ENCODE results near the gene SERPINC1.
A peak's percentile ranks its signal among the peaks of the same experiment; 100 is the strongest.
"Not testable (repeated sequence)": the region's sequence is repeated elsewhere in the genome, so short reads cannot be mapped to it uniquely, and the experiment has no call there.

Gene SERPINC1

GRCh38 chr1:173893611-173894010 is 23.5 kb downstream of the SERPINC1 start:
- no peak for DNase-seq (ENCODE audit: low read depth, low spot score)

DNA sequence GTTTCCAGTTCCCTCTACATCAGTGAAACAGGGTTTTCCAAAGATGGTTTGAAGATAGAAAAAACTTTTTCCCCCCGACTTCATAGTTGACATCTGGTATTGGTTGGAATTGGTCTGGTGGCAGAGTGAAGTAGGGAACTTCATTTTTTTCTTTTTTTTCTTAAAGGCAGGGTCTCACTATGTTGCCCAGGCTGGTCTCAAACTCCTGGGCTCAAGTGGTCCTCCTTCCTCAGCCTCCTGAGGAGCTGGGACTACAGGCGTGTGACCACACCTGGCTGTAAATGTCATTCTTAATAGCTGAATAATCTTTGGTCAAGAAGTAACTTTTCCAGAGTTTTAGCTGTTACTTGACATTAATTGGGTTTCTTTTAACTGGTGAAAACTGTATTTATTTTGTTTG is 27.2 kb downstream of the SERPINC1 start:
- DNase-seq (ENCODE audit: low read depth, low spot score) = no peak

- DNase-seq (ENCODE audit: low read depth, low spot score) = no peak
Observed at GRCh38 chr1:173888749-173889148, 28.4 kb downstream of the SERPINC1 start.

GRCh38 chr1:173887627-173888026 is 29.5 kb downstream of the SERPINC1 start:
- DNase-seq (ENCODE audit: low read depth, low spot score) = no peak

DNA sequence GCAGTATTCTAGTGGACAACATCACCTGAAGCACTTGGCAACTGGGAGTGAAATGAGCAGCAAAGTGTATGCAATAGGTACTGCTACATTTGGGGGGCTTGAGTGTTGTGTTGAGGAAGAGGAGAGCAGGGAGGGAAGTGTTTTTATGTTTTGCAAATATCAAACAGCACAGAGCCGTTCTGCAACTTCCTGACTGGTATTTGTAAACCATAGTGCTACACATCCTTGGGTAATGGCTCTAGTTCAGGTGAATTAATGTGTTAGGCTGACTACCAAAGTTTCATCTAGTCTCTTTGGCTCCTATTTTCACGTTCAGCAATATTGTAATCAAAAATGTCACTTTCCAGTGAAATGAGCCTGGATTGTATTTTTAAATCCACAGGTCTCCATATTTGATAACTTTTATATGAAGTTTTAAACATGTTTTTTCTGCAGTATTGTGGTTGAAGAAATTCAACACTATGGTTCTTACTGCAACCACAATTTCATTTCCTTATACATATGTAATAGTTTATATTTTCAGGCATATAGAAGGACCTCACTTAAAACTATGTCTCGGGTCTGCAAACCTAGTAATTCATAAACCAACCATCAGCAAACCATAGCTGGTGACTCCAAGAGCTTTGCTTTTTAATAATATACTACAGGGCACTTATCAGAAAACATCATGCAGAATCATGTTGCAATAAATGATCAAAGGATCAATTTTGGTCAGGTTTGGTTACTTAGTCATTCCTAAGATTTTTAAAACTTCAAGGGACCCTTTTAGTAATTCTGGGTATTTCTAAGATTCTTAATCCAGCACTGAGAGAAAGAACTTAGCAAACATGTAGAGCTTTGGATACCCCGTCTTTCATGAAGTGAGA is 30.1 kb downstream of the SERPINC1 start:
- DNase-seq (ENCODE audit: low read depth, low spot score) = no peak

GRCh38 chr1:173884701-173885100 is 32.4 kb downstream of the SERPINC1 start:
- no peak for DNase-seq (ENCODE audit: low read depth, low spot score)

DNA sequence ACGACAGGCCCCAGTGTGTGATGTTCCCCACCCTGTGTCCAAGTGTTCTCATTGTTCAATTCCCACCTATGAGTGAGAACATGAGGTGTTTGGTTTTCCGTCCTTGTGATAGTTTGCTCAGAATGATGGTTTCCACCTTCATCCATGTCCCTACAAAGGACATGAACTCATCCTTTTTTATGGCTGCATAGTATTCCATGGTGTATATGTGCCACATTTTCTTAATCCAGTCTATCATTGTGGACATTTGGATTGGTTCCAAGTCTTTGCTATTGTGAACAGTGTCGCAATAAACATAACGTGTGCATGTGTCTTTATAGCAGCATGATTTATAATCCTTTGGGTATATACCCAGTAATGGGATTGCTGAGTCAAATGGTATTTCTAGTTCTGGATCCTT is 36.0 kb downstream of the SERPINC1 start:
- not testable (repeated sequence) for DNase-seq (ENCODE audit: low read depth, low spot score)

DNA sequence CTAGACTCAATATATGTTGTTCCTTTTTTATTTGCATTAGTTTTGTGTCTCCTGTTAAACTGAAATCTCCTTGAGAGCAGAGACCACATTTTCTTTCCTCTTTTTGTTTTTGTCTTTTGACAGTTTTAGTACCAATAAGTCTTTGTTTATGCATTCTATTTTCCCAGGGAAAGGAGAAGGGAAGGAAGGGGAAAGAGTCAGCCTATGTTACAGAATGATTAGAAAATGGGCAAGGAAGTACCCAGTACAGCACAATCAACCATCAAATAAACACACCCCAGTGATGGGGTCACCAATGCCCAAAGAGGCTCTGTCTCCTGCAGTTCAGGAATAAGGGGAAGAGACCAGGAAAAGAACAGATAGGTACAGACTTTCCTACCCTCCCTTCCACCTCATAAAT is 38.9 kb downstream of the SERPINC1 start:
- no peak for DNase-seq (ENCODE audit: low read depth, low spot score)

DNA sequence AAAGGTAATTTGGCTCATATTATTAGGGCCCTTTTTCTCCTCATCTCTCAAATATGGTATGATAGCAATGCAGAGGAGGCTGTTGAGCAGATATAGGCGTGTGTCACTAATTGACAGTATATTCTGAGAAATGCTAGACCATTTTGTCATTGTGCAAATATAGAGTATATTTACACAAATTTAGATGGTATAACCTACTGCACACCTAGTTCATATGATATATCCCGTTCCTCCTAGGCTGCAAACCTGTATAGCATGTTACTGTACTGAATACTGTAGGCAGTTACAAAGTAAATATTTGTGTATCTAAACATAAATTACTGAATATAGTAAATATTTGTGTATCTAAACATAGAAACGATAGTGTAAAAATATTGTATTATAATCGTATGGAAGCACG is 40.4 kb downstream of the SERPINC1 start:
- no peak for DNase-seq (ENCODE audit: low read depth, low spot score)

DNA sequence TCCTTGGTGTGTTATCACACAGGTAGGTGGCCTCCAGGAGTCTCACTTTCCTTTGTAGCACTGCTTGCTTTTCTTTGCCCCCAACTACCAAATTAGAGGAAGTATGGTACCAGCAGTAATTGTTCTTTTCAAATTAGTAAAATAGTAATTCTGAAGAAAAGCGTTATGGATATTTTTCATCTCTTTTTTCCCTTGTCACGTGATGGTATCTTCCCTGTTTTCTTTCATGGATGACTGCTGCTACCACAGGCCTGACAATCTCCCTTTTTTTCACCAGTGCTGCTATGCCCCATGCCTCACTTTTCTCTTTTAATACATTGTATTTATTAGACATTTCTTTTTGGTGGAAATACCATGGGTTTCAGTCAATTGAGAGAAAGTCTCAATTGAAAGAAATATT is 45.6 kb downstream of the SERPINC1 start:
- DNase-seq (ENCODE audit: low read depth, low spot score) = no peak

GRCh38 chr1:173871091-173871490 is 46.0 kb downstream of the SERPINC1 start:
- DNase-seq (ENCODE audit: low read depth, low spot score) = no peak

GRCh38 chr1:173870252-173871075 is 46.7 kb downstream of the SERPINC1 start:
- DNase-seq (ENCODE audit: low read depth, low spot score) = no peak

- no peak for DNase-seq (ENCODE audit: low read depth, low spot score)
Observed at GRCh38 chr1:173869021-173869359, 48.1 kb downstream of the SERPINC1 start.

DNA sequence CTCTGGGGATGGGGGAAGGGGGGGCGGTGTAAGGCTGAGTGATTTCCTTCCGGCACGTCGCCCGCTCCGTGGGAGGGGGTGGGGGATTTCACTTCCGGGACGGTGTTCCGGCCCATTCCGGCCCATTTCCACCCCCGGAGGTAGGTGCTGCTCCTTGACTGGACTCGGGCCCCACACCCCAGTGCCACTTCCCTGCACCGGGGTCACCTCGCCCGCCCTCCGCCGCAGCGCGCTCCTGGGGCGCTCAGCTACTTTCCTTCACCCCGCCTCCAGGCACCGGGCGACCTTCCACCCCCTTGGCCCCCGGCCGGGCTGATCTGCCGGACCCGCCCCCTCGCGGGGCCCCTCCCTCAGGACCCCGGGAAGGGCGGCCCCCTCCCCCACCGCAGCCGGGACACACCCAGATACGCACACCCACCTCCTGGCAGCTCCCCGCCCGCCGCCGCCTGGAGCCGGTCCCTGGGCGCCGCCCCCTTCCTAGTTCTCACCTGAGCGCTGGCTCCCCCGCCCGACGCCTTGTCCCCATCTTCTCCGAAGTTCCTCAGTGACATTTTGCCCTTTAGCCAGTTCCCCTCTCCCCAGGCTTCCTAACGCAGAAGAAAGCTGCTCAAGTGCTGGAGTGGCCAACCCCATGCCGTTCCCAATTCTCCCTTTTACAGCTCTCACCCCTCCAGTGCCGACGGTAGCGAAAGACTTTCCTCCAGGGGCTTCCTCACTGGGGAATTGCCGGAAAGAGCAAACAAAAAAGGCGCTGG is 48.7 kb downstream of the SERPINC1 start, which contains the start of gene ZBTB37:
Gene ZBTB37 (plus strand): TSS at position 115 of the 755 bp plus-strand sequence. CDS start 1,846 bp downstream, outside the sequence.
- DNase-seq (ENCODE audit: low read depth, low spot score) = no peak

GRCh38 chr1:173867753-173868265 is 49.3 kb downstream of the SERPINC1 start, which contains the start of gene GAS5:
Gene GAS5, minus strand, starts transcription at chr1:173867989.
- peak; percentile 100 for DNase-seq (ENCODE audit: low read depth, low spot score)

DNA sequence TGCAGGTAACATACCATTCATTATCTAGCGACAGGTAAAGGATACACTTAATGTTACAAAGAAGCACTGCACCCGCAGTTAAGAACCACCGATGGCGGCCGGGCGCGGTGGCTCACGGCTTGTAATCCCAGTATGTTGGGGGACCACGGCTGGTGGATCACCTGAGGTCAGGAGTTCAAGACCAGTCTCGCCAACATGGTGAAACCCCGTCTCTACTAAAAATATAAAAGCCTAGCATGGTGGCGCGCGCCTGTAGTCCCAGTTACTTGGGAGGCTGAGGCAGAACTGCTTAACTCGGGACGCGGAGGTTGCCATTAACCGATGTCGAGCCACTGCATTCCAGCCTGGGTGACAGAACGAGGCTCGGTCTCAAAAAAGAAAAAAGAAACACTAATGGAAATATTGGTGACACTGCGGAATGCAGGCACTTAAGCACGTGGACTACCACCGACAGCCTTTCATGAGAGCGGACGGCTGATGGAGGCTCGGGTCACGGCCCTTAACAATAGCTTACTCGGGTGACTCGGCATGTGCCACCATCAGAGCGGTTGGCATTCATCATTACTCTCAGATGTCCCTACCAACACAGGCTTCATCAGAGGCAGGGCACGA is 49.9 kb downstream of the SERPINC1 start:
- no peak for DNase-seq (ENCODE audit: low read depth, low spot score)

DNA sequence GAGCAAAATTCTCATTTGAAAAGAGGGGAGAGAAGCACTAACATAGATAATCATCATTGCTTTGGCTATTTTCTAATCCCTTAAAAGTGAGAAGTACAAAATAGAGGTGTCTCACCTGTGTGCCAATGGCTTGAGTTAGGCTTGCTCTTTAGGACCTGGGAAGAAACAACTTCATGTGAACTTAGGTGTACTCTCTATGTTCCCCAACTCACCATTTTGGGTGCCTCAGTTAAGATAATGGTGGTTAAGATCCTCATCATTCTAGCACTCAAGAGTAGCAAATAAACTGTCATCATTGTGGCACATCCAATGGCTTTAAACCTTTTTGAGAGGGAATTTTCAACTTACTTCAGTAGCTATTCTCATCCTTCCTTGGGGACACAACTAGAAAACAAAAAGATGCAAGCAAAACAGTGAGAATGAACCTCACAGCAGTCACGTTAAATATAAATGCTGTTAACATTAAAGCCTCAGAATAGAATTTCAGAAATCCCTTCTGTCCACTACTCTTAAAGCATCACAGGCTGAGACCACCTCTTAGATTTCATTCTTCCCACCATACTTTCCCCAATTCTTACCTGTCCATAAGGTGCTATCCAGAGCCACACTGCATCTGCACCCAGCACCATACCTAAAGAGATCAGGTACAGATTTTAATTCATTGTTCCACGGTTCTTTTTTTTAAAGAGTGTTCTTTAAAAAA is 50.6 kb downstream of the SERPINC1 start:
- no peak for DNase-seq (ENCODE audit: low read depth, low spot score)

GRCh38 chr1:173865468-173866164 is 51.5 kb downstream of the SERPINC1 start:
- DNase-seq (ENCODE audit: low read depth, low spot score) = no peak

GRCh38 chr1:173864179-173864867 is 52.8 kb downstream of the SERPINC1 start:
- DNase-seq (ENCODE audit: low read depth, low spot score) = no peak
